Fibroblast of villous mesenchyme (primary cell): Measurements from ENCODE around the gene DRD3. TPM values are rescaled to one million over a fixed set of nuclear protein-coding genes. Genes with fewer than 3 reads are reported as not detected.

Experiments
- DNase-seq: peaks from one replicate; pipeline ENCODE4 v3.0.0-alpha.2; 2010; ENCODE audit warnings: low read depth
- H3K4me3 ChIP-seq: 2 replicates; pipeline ENCODE4 v1.5.1; 2011; ENCODE audit warnings: low read depth, mild to moderate bottlenecking, low read length
- total RNA-seq: library from RNA; depleted of rRNA; stranded (reverse); fragments of >200 nt; gene quantifications from 2 replicates; pipeline ENCODE4 v1.2.3, GENCODE V29; 2012
- TF ChIP-seq, protein P1 (sequence below): IDR thresholded peaks from 2 replicates; pipeline ENCODE4 v1.5.1; 2012; ENCODE audit warnings: low read depth, mild to moderate bottlenecking, low read length; ENCODE audit not compliant: insufficient read depth

Gene DRD3
- total RNA-seq, 1 donor: not detected

- DNase-seq: no peak
- TF ChIP-seq, protein P1, sequence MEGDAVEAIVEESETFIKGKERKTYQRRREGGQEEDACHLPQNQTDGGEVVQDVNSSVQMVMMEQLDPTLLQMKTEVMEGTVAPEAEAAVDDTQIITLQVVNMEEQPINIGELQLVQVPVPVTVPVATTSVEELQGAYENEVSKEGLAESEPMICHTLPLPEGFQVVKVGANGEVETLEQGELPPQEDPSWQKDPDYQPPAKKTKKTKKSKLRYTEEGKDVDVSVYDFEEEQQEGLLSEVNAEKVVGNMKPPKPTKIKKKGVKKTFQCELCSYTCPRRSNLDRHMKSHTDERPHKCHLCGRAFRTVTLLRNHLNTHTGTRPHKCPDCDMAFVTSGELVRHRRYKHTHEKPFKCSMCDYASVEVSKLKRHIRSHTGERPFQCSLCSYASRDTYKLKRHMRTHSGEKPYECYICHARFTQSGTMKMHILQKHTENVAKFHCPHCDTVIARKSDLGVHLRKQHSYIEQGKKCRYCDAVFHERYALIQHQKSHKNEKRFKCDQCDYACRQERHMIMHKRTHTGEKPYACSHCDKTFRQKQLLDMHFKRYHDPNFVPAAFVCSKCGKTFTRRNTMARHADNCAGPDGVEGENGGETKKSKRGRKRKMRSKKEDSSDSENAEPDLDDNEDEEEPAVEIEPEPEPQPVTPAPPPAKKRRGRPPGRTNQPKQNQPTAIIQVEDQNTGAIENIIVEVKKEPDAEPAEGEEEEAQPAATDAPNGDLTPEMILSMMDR: no peak
- no peak overlapping the region for H3K4me3 ChIP-seq
Observed at GRCh38 chr3:114192136-114192535, 13.3 kb upstream of the DRD3 start.

GRCh38 chr3:114186501-114186900 lies 7.6 kb upstream of the DRD3 start:
- H3K4me3 ChIP-seq: no peak overlapping the region
- TF ChIP-seq, protein P1: no peak
- no peak for DNase-seq

DNA sequence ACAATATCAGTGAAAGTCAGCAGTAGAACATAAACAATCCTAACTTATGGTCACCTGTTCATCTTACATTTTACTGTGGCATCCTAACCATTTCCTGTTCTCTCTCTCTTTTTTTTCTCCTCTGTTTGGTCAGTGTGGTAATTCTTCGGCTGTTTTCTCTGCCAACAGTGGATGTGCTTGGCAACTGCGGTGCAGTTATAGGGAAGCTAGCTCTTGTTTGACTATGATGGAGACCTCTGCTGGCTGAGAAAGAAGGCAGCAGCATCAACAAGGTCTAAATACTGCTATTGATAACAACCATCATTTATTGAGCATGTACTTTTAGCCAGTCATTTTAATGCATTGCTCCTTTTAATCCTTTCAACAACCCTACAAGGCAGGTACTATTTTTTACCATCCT lies 723 bp upstream of the DRD3 start:
- TF ChIP-seq, protein P1: peak; percentile 33
- DNase-seq: peak; percentile 8
- H3K4me3 ChIP-seq: no peak overlapping the region

- TF ChIP-seq, protein P1: no peak
- no peak for DNase-seq
- no peak overlapping the region for H3K4me3 ChIP-seq
Observed at GRCh38 chr3:114176890-114177289, 2.0 kb downstream of the DRD3 start.

DNA sequence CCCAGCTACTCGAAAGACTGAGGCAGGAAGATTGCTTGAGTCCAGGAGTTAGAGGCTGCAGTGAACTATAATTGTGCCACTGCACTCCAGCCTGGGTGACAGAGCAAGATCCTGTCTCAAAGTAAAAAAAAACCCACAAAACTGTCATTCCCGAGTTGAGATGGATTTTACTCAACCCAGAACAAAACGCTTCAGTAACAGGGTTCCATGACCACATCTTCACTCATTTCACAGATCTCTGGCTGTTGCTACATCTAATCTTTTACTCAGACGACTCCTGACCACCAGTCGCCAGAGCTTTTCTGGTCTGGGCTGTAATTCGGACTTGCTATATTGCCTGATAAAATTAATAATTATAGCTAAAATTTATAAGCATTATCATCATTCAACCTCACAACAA lies 2.4 kb downstream of the DRD3 start:
- TF ChIP-seq, protein P1: no peak
- H3K4me3 ChIP-seq: no peak overlapping the region
- DNase-seq: no peak

- no peak overlapping the region for H3K4me3 ChIP-seq
- DNase-seq: no peak
- TF ChIP-seq, protein P1: no peak
Observed at GRCh38 chr3:114175204-114175987, 3.5 kb downstream of the DRD3 start.

DNA sequence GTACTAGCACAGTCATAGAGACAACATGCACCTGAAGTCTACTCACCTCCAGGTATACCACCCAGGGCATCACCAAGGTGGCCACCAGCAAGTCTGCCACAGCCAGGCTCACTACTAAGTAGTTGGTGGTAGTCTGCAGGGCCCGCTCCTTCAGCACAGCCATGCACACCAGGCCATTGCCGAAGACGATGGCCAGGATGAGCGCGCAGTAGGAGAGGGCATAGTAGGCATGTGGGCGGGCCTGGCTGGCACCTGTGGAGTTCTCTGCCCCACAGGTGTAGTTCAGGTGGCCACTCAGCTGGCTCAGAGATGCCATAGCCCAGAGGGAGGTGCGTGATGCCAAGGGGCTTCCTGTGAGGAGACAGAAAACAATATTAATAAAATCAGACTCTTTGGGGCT lies 7.2 kb downstream of the DRD3 start:
- no peak for DNase-seq
- TF ChIP-seq, protein P1: no peak
- H3K4me3 ChIP-seq: no peak overlapping the region
